ENCODE measurements around the gene GCNT2.
"Not testable (repeated sequence)": the region's sequence is repeated elsewhere in the genome, so short reads cannot be mapped to it uniquely, and the experiment has no call there.

GCNT2 gene

DNA sequence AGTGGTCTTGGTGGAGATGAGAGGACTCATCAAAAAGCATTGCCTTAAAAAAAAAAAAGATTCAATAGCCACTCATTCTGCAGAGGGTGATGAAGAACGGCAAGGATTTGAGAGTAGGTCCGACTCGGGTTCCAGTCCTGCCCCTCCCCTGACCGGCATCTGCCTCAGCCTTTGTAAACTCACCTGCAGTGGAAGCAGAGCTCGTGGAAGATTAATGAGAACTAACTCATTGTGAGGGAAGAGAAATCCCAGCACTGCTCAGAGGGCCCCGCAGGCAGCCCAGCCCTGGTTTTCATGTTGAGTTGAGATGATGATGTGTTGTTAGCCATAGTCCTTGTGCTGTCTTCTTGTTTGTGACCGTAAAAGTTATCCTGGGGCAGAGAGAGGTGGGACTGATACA lies 59.4 kb downstream of the GCNT2 start:
- DNase-seq (ENCODE audit: low spot score): no peak

DNA sequence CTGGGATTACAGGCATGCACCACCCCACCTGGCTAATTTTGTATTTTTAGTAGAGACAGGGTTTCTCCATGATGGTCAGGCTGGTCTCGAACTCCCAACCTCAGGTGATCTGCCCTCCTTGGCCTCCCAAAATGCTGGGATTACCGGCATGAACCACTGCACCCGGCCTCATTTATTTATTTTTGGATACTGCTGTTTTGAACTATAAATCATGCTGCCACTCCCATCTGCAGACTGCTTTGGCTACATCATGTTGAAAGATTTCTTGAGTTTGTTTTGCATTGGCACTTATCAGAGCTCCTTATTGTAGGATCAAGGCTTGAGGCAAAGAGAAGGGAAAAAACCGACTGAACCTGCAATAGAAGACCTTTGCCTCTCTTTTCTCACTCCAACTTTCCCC lies 60.3 kb downstream of the GCNT2 start:
- not testable (repeated sequence) for DNase-seq (ENCODE audit: low spot score)

DNA sequence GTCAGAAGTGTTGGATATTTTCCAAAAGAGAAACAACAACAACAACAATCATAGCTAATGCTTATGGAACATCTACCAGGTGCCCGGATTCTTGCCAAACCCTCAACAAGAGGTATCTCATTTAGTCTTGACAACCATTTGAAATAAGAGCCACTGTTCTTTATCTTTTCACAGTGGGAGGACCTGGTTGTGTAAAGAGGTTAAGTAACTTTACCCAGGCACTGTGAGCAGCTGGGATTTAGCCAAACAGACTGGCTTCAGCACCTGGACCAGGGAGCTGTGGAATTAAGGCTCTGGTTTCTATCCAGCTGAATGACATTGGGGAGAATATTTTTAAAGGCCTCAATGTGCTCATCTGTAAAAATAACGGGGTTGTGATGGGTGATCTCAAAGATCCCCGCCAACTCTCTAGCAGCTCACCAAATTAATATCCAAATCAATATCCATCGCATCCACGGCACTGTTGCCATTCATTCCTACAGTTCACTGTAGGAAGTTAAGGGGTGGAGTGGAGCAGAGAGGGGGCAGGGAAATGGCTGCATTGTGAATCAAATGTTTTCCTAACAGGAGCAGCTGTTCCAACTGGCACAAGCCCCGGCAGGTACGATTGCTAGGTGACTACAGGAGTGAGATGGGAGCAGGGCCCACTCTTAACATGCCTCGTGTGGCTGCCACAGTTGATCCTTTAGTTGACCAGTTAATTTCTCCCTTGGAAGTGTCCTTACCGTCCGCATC lies 61.8 kb downstream of the GCNT2 start:
- DNase-seq (ENCODE audit: low spot score): no peak

DNA sequence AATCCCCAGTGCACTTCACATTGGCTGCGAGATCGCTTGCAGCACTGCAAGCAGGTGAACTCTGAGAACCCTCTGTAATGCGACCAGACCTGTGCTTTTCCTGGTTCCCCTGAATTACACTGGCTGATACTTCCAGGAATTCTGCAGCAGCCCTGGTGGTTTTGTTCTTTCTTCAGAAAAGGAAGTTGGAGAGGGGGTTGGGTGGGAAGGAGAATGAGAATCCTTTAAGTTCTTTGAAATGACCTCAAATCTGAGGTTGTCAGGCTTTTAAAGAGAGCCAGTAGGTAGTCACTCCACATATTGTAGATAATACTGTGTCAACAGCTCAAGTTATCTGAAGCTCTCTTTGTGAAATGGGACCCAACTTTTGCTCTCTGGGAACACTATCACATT lies 62.4 kb downstream of the GCNT2 start:
- no peak for DNase-seq (ENCODE audit: low spot score)

DNA sequence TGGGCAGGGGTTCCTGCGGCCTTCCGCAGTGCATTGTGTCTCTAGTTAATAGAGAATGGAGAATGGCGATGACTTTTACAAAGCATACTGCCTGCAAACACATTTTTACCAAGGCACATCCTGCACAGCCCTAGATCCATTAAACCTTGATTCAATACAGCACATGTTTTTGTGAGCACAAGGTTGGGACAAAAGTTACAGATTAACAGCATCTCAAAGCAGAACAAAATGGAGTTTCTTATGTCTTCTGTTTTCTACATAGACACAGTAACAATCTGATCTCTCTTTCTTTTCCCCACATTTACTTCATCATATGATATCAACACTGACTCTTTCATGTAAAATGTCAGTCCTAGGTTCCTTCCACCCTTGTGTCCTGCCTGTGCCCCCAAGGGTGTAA lies 63.5 kb downstream of the GCNT2 start:
- no peak for DNase-seq (ENCODE audit: low spot score)

DNA sequence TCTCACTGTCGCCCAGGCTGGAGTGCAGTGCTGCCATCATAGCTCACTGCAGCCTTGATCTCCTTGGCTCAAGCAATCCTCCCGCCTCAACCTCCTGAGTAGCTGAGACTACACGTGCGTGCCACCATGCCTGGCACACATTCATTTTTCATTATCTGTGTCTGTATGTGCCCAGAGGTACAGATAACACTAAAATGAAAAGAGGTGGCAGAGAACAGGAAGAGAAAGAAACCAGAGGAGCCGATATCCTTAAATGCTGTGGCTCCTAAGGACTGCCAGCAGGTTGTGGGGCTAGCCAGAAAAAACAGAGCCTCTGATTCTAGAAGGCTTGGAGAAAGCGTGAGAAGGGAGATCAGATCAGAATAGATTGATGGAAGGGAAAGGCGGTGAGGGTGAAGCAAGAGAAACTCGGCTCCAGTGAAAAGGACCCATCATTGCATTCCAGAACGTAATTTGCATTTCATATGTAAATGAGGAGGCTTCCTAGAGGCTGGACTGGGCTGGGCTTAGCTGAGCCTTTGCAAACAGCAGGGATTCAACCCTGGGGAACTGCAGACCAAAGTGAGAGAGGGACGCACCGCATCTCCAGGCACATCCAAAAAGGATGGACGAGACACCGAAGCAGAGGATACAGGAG lies 64.2 kb downstream of the GCNT2 start:
- DNase-seq (ENCODE audit: low spot score): no peak

DNA sequence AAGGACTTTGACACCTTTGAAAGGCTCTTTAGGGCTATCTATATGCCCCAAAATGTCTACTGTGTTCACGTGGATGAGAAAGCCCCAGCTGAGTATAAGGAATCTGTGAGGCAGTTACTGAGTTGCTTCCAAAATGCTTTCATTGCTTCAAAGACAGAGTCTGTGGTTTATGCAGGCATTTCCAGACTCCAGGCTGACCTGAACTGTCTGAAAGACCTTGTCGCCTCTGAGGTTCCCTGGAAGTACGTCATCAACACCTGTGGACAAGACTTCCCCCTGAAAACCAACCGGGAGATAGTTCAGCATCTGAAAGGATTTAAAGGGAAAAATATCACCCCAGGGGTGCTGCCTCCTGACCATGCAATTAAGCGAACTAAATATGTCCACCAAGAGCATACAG lies 65.2 kb downstream of the GCNT2 start:
- DNase-seq (ENCODE audit: low spot score): no peak

DNA sequence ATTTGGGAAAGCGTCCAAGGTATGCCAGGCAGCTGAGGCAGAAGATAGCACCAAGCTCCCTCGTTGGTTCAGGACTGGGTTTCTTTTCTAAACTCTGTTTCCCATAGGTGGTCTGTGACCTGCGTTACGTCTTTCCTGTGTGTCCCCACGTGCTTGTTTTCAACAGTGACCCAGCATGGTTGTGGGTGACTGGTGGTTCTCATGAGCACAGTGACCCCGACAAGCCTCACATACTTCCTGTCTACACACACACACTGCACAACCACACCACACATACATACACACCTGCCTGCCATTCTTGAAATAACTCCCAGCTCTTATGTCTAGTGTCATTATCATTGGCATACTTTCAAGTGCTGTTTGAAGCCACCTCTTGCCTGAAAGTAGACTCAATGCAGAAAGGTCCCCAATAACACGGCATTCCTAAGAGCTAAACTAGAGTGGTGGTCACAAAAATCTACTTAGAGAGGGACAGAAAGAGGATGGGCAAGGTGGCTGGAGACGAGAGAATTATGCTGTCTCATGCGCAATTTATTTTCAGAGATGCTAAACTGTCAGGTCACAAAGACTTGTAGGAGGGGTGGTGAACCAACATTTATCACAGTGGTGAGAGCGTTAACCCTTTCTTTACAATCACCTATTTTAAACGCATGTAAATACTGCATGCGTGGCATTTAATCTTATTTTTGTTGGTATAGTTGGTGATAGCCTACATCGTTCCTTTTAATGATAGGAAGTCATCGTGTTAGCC lies 66.7 kb downstream of the GCNT2 start:
- no peak for DNase-seq (ENCODE audit: low spot score)

DNA sequence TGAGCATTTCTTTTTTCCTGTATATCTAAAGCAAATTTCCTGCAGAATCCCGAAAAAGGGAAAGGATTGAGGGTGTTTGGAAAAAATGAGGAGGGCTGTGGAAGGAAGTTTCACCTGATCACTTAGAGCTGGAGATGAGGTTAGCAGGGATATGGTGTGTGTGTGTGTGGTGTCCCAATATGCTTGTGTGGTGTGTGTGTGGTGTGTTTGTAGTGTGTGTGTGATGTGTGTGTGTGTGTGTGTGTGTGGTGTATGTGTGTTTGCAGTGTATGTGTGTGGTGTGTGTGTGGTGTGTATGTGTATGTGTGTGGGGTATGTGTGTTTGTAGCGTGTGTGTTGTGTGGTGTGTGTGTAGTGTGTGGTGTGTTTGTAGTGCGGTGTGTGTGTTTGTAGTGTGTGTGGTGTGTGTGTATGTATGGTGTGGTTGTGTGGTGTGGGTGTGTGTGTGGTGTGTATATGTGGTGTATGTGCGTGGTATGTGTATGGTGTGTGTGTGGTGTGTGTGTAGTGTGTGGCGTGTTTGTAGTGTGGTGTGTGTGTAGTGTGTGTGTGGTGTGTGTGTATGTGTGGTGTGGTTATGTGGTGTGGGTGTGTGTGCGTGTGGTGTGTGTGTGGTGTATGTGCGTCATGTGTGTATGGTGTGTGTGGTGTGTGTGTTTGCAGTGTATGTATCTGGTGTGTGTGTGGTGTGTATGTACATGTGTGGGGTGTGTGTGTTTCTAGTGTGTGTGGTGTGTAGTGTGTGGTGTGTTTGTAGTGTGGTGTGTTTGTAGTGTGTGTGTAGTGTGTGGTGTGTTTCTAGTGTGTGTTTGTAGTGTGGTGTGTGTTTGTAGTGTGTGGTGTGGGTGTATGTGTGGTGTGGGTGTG lies 67.6 kb downstream of the GCNT2 start:
- DNase-seq (ENCODE audit: low spot score): no peak

DNA sequence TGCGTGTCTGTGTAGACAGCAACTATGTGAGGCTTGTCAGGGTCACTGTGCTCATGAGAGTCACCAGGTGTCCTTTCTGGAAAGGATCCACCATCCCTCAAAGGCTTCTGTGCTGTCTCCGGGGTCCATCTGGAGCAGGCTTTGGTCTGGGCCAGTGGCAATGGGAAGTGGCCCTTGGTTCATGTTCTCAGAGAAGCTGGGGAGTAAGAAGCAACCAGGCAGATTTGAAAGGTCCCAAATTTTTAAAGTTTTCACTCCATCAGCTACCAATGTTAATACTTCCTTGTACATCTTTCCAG lies 68.2 kb downstream of the GCNT2 start:
- DNase-seq (ENCODE audit: low spot score): no peak

DNA sequence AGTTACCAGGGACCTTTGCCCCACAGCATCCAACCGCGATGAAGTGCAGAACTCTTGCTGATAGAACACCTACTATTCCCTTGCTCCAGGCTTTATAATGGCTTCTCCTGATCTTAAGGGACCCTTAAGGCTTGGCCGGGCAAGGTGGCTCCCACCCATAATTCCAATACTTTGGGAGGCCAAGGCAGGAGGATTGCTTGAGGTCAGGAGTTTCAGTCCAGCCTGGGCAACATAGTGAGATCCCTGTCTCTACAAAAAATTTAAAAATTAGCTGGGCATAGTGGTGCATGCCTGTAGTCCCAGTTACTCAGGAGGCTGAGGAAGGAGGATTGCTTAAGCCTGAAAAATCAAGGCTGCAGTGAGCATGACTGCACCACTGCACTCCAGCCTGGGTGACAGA lies 68.8 kb downstream of the GCNT2 start:
- no peak for DNase-seq (ENCODE audit: low spot score)

DNA sequence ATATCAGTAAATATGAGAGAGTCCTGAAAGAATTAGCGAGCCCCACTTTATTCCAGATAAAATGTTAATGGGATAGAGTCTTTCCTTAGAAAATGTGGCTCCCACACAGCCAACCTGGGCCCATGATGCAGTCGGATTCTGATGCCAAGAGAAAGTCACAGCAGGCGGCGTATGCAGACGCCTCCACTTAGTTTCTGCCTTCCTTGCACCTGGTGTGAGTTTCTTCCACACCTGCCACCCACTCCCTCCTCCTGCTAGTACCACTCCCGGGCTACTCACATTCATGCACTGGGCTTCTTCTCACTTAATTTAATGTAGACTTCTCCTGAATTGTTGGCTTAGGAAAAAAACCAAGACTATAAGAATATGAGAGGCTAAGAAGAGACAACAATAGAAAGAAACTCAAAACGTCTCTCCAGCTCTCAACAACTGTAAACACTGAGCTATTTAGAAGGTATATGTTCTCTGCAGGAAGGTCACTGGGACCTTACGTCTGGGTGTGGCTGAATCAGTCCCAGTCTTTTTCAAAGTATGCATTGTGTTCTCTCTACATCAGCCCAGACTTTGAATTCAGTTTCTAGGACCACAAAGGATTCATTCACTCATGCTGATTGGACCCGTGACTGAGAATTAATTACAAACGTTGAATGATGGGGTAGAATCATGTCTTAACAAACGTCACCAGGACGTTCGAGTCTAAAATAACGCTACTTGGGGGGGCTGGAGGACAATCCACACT lies 70.4 kb downstream of the GCNT2 start:
- DNase-seq (ENCODE audit: low spot score): no peak

DNA sequence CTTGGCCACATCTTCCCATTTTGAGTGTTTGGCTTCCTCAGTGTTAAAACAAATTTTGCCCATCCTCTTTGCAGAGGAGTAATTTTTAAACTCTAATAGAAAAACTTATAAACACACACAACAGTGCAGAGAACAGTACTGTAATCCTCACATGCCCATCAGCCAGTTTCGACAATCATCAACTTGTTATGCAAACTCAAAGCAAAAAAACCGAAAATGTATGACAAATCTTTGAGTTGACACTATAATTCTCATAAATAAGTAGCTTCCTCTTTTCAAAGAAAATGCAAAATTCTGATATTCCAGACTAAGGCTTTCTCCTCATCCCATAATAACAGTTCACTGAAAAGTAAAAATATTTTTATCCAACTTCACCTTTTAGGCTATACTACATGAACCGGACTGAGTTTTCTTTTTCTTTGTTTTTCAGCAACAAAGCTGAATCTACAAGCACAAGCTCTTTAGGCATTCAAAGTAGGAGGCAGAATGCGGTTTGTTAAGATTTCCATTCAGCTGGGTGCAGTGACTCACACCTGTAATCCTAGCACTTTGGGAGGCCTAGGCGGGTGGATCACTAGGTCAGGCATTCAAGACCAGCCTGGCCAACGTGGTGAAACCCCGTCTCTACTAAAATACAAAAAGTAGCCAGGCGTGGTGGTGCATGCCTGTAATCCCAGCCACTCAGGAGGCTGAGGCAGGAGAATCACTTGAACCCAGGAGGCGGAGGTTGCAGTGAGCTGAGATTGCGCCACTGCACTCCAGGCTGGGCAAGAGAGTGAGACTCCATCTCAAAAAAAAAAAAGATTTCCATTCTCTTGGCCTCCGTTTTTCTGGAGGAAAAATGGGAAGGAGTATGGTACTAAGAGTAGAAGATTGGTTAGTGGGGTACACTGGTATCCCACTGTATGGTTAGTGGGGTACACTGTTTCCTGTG lies 74.8 kb downstream of the GCNT2 start:
- no peak for DNase-seq (ENCODE audit: low spot score)

DNA sequence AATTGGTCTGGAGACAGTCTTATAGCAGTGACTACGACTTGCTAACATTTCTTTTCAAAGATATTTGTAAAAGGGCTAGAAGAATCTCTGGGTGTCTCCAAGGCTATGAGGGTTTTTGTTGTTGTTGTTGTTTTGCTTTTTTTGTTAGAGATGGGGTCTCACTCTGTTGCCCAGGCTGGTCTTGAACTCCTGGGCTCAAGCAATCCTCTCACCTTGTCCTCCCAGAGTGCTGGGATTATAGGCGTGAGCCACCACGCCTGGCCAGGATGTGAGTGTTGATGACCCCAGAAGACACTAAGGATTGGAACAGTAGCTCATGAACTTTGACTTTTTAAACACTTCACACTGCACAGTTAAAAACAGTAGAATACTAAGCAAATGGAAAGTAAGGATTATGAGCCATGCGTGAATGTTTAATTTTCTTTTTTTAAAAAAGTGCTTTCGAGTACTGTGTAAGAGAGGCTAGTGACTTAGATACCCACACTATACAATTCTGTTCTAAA lies 76.4 kb downstream of the GCNT2 start:
- no peak for DNase-seq (ENCODE audit: low spot score)

DNA sequence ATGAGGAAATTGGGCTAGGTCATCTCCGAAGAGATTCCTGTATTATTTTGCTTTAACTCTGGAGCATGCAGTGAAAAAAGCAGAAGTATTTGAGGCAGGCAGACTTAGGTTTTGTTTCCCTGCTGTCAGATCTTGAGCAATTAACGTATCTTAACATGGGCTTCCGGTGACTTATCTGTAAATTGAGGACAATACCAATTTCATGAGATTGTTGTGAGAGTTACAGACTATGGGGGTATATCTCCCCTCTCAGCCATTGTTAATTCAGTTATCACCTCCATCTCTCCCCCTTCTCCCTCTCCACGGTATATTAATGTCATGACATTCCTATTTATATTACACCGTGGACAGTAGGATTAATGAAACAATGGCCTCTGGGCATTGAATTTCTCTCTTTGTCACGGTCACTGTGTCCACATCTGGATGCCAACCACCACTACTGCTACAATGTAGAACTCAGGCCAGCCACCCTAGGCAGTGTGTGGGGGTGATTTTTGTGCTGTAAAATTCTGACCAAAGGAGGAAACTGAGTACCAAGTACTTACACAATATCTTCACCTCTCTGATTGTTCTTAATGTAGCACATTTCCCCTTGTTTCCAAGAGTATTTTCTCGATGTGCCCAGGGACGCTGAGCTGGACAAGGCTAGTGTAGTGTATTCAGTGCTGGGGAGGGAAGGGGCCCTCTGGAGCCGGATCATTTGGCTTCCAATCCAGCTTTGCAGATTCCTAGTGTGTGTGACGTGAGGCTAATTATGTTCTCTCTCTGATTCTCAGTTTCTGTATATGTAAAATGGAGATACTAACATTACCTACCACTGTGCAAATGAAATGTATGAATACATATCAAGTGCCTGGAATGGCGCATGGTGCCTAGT lies 77.2 kb downstream of the GCNT2 start:
- no peak for DNase-seq (ENCODE audit: low spot score)

DNA sequence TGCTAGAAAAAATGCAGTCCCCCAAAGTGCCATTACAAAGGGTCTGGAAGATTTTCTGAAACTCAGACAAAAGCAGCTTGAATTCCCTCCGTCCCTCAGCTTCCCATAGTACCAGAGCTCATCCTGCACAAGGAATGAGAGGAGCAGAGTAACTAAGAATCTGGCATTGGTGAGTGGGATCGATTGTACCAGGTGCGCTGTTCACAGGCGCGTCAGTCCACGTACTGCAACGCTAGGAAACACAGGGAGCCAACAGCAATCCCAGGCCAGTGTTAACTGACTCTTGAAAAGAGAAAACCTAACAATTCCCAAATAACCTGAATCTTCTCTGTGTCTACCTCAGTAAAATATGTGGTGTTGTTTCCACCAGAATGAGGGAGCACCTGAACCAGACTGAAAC lies 77.9 kb downstream of the GCNT2 start:
- no peak for DNase-seq (ENCODE audit: low spot score)

DNA sequence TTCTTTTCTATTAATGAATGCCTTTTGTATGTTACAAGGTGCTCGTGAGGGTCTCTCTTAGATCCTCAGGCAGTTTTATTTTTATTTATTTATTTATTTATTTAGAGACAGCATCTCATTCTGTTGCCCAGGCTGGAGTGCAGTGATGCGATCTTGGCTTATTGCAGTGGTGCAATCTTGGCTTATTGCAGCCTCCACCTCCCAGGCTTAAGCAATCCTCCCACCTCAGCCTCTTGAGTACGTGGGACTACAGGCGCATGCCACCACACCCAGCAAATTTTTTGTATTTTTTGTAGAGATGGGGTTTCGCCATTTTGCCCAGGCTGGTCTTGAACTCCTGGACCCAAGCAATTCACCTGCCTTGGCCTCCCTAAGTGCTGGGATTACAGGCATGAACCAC lies 79.5 kb downstream of the GCNT2 start:
- DNase-seq (ENCODE audit: low spot score): not testable (repeated sequence)

DNA sequence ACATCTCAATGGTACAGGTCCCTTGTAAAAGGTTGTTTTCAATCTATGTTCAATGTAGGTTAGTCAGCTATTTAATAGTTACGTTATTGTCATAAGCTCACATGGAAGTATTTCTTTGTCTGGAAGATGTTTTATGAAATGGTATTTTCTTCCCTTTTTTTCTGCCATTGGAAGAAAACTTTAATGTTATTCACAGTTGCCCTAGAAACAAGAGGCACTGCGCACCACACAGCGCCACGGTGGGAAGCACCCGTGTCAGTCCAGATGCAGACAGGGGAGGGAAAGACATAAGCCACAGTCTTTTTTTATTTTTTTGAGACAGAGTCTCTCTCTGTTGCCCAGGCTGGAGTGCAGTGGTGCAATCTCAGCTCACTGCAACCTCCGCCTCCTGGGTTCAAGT lies 82.1 kb downstream of the GCNT2 start:
- DNase-seq (ENCODE audit: low spot score): no peak

DNA sequence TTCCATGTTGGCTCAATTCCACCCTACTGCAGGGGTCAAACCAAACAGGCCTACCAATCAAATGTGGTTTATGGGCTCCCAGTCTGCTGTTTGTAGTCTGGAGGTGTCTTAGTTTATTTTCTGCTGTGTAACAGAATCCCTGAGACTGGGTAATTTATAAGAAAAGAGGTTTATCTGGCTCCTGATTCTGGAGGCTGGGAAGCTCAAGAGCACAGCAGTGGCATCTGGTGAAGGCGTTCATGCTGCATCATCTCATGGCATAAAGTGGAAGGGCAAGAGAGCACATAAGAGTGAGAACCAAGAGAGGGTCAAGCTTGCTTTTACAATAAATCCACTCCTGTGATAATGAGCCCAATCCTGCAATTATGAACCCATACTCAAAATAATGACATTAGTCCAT lies 87.9 kb downstream of the GCNT2 start:
- DNase-seq (ENCODE audit: low spot score): no peak

DNA sequence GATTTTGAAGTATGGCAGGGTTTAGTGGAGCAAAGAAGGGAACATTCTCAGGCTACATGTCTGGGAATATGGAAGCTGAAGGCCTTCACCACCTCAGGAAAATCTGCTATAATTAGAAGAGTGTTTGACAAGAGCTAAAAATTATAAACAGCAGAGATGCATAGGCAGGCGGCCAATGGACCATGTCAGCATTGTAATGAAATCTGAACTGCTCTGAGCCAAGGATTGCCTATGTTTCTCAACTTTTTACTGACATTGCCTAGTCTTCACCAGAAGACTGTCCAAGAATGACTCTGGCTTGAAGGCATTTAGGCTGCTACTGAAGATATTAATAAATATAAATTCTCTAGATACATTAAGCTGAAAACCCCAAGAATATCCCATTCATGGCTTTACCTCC lies 89.1 kb downstream of the GCNT2 start:
- DNase-seq (ENCODE audit: low spot score): no peak
